ENCODE results near the gene SAMM50. TPM values are rescaled to one million over a fixed set of nuclear protein-coding genes. Genes with fewer than 3 reads are reported as not detected.

Gene SAMM50
- total and polyA plus RNA-seq, 2 experiments from 2014 or later, result 58.6 to 60.3 TPM

GRCh38 chr22:43994006-43994405, 38.8 kb downstream of the SAMM50 start:
- Histone ChIP-seq H3K4me2 (no peak overlapping the region), H3K27me3 (ENCODE audit: insufficient read depth) (no peaks in the 10 kb centered on the region), H3K9me2 (ENCODE audit: insufficient read depth) (no peaks in the 10 kb centered on the region), H3K4me3 (no peak overlapping the region), H4K20me1 (replicated peaks; ENCODE audit: insufficient read depth) (no peaks in the 10 kb centered on the region; the same call in none of the 2 replicates), H3K36me3 (ENCODE audit: insufficient read depth) (peaks cover 8% of the 10 kb centered on the region; the same call in 1 of the 2 replicates), H3K27ac (ENCODE audit: low read depth) (no peak overlapping the region), H3F3A (replicated peaks; ENCODE audit: low read depth) (0 out of 2 replicates have a peak, but pooled peaks cover 7% of the 10 kb centered on the region), H3K4me1 (ENCODE audit: insufficient read depth) (no peaks in the 10 kb centered on the region), H3K79me2 (replicated peaks; ENCODE audit: insufficient read depth) (0 out of 2 replicates have a peak, but pooled peaks cover 3% of the 10 kb centered on the region), H2AFZ (no peak overlapping the region)
- H3K27ac Mint-ChIP-seq, result no peak overlapping the region
- ATAC-seq, result no peak
- no peaks in the 10 kb centered on the region for H3K9me3 Mint-ChIP-seq
- H3K36me3 Mint-ChIP-seq (ENCODE audit: low read depth), result peaks cover 76% of the 10 kb centered on the region
- peaks cover 10% of the 10 kb centered on the region; the same call in 2 of the 3 replicates for H3K4me1 Mint-ChIP-seq
- TF ChIP-seq ZNF114 (CRISPR knock-in tag; IDR thresholded peaks at IDR 0.05) (no peak), REST (IDR thresholded peaks at IDR 0.05; ENCODE audit: unreplicated experiment) (no peak), ZNF331 (CRISPR knock-in tag; IDR thresholded peaks at IDR 0.05; ENCODE audit: low read depth) (no peak), EZH2 (IDR thresholded peaks at IDR 0.05; ENCODE audit: low read depth, unreplicated experiment) (no peak), JUNB (IDR thresholded peaks at IDR 0.05; ENCODE audit: unreplicated experiment) (no peak), ETS1 (IDR thresholded peaks at IDR 0.05) (no peak), CREB1 (CRISPR knock-in tag; IDR thresholded peaks at IDR 0.05; ENCODE audit: low read depth) (no peak), NANOG (IDR thresholded peaks at IDR 0.05; ENCODE audit: borderline replicate concordance) (no peak), ZNF462 (CRISPR knock-in tag; IDR thresholded peaks at IDR 0.05) (no peak), STAT1 (IDR thresholded peaks at IDR 0.05; ENCODE audit: unreplicated experiment) (no peak), POLR2AphosphoS5 (IDR thresholded peaks at IDR 0.05; ENCODE audit: low read depth) (no peak), EZH2phosphoT487 (IDR thresholded peaks at IDR 0.05; ENCODE audit: unreplicated experiment) (no peak), CTCF (conservative IDR thresholded peaks at IDR 0.05; ENCODE audit: low read depth in 2 of 2) (no peak)
- no peak overlapping the region for H3K4me3 Mint-ChIP-seq
- no peak for DNase-seq (ENCODE audit: low spot score)
- H3K27me3 Mint-ChIP-seq (ENCODE audit: insufficient read depth, low read depth, poor library complexity), result peaks cover 7% of the 10 kb centered on the region
